Measurements from ENCODE around the gene TMEM190.
A peak's percentile ranks its signal among the peaks of the same experiment; 100 is the strongest.
"Not testable (repeated sequence)": the region's sequence is repeated elsewhere in the genome, so short reads cannot be mapped to it uniquely, and the experiment has no call there.

Gene TMEM190

DNA sequence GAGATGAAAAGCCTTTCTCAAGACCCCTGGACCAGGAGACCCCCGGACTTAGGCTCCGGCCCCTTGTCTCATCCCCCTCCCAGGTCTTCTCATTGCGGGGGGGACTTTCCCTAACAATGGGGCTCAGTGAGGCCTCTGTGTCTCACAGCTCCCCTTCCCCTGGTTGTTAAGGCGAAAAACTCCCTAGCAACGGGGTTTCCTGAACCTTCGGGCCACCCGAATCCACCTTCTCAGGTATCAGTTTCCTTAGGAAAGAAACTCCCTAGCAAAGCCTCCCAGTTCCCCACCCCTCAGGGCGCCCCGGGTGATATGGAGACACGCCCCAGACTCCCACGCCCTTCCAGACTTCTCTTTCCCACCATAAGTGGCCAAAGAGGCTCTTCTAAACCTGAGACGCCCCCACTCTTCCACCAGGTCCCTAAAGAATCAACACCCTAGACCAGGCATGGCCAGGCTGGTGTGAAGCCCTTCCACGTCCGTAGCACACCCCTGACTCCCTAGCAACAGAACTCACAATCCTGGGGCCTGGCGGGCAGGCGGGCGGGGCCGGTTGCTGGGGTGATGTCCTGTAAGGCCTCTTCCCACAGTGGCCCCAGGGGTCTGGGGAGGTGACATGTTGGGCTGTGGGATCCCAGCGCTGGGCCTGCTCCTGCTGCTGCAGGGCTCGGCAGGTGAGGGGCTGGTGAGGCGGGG lies at the start of gene TMEM190:
TSS of gene TMEM190 (plus strand) at position 586 of the 693 bp plus-strand sequence. CDS start at position 614, 28 bp downstream.
- DNase-seq, result peak in 1 of 10 donors; percentile 77
- intact Hi-C loops (cut with DNase I), result no loop called here

GRCh38 chr19:55328774-55329318 lies 47.8 kb upstream of the TMEM190 start:
- DNase-seq; intact Hi-C loops (cut with DNase I): not testable (repeated sequence)

DNA sequence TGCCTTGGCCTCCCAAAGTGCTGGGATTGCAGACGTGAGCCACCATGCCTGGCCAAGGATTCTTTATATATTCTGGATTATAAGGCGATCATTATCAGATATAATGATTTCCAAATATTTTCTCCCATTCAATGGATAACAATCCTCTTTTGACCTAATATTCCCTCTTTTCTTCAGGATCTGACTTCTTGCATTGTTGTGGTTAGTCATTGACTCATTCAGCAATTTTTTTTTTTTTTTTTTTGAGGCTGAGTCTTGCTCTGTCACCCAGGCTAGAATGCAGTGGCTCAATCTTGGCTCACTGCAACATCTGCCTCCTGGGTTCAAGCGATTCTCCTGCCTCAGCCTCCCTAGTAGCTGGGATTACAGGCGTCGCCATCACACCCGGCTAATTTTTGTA lies 46.8 kb upstream of the TMEM190 start:
- DNase-seq; intact Hi-C loops (cut with DNase I): not testable (repeated sequence)

DNA sequence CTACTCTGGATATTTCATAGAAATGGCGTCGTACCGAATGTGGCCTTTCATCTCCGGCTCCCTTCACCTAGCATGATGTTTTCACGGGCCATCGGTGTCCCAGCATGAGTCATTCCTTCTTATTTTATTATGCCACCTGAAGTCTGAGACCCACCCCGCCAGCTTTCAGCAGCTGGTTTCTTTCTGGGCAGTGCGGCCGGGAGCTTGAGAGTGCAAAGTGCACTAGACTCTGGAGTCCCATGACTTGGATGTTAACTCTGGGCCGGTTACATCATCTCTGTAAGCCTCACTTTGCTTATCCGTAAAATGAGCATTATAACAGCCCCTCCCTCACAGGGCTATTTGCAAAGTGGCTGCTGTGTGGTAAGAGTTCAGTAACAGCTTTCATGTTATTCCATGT lies 42.8 kb upstream of the TMEM190 start:
- intact Hi-C loops (cut with DNase I), result no loop called here
- DNase-seq, result no peak

DNA sequence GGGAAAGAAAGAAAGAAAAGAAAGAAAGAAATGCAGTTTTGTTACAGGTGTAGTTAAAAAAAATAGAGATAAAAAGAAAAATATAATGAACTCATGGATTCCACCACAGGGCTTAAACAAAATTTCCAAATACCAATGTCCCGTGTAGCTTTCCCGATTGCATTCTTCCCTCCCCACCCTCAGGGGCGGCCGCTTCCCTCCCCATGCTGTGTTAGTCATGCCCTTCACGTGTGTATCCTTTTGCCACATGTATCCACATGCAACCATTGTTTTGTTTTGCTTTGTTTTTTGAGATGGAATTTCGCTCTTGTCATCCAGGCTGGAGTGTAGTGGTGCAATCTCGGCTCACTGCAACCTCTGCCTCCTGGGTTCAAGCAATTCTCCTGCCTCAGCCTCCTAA lies 40.5 kb upstream of the TMEM190 start:
- DNase-seq, result no peak
- intact Hi-C loops (cut with DNase I), result loop anchor here (5.0 kb wide), 2 partner anchors 34 to 46 kb away; partner anchors contain the start of gene TMEM238

DNA sequence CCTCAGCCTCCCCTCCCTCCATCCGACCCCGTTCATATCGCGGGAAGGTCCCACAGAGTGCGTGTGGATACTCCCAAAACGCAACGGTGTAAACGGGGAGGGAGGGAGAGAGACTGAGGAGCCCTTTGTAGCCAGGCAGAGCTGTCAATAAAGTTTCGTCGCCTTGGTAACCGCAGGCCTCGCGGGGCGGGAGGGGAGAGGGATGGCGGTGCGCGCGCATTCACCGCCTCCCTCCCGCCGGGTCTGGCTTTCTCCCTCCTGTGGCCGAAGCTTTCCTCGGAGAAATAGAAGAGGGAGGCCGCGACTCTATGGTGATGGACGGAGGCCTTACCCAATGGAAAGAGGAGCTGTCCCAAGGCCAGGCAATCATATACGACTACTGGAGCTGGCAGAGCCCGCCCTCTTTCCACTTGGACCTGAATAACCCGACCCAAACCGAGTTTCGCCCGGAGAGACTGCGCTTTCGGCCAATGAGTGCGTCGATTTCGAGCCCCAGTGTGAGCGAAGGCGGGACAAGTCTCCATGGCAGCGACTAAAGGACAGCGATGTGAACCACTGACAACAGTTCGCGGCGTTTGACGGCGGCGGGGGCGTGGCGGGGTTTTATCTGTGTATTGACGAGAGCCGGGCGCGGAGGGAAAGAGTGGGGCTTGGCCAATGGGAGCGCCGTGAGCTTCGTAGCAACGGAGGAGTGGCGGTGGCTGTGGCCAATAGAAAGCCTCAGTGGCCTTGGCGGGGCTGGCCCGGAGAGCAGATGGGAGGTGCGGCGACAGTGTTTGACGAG lies 37.3 kb upstream of the TMEM190 start, which contains the start of gene KMT5C:
TSS of gene KMT5C (plus strand) at position 772 of the 784 bp plus-strand sequence. CDS start 2,061 bp downstream, outside the sequence.
- intact Hi-C loops (cut with DNase I), result loop anchor here (5.0 kb wide), 2 partner anchors 37 to 43 kb away; partner anchors contain the start of gene TMEM238
- DNase-seq, result peak; percentile 100

DNA sequence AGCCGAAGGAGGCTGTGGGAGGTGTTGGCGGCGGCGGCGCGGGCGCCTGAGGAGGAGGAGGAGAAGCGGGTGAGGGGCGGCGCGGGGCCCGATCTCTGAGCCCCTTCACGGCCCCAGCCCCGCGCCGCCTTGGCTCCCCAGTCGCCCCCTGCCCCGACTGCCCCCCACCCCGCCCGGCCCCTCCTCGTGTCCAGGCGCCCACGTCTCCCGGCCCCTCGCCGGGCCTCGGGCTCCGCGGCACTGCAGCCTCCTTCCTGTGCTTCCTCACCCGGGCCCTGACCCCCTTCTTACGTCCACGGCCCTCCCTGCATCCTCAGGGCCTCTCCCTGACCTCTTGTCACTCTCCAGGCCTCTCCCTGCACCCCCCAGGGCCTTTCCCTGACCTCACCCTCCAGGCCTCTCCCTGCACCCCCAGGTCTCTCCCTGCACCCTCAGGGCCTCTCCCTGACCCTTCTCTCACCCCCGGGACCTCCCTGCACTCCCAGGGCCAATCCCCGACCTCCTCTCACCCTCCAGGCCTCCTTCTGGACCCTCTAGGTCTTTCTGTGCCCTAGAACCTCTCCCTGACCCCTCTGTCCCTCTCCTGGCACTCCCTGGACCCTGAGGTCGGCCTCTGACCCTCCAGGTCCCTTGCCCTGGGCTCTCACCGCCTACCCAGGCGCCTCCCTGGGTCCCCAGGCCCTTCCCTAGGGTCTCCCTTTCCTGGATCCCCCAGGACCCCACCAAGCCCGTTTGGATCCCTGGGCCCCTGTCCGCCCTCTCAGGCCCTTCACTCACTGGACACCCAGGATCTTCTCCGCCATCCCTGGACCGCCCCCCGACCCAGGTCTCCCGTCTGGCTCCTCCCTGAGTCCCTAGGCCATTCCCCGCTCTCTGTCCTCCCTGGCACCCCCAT lies 36.5 kb upstream of the TMEM190 start:
- DNase-seq, result no peak
- intact Hi-C loops (cut with DNase I), result loop anchor here (5.0 kb wide), 2 partner anchors 38 to 42 kb away; partner anchors contain the start of gene TMEM238

DNA sequence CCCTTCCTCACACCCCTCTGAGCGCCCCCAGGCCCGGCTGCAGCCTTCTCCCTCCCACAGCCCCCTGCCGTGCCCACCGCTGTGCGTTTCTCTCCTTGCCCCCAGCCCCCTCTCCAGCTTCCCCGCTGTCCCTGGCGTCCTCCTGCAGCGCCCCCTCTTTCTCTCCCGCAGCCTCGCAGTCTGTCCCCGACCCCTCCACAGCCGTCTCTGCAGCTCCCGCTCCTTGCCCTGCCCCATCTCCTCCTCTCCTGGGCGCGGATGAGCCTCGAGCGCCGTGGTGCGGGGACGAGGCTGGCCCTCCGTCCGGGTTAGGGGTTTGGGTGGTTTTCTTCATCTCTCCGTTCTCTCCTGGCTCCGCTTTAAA lies 35.9 kb upstream of the TMEM190 start:
- intact Hi-C loops (cut with DNase I), result no loop called here
- DNase-seq, result peak in 1 of 10 donors; percentile 10

DNA sequence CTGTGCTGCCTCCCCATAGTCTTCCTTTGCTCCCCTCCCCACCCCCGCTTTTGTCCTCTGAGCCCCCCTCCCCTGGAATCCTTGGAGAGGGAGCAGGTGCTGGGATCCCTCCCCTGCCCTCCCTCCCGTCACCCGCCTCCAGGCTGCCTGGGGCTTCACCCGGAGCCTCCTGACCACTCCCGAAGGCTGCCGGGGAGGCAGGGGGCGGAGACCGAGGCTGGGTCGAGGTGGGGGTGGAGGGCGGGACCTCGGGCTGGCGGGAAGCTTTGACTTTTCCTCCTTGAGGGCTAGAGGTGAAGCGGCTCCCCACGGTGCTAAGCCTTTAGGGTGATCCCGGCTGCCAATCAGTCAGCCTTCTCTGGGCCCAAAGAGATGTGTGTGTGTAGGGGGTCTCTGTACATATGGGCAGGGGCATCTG lies 35.4 kb upstream of the TMEM190 start:
- peak in 7 of 10 donors; percentile 31 to 93 (median 49) for DNase-seq
- intact Hi-C loops (cut with DNase I), result no loop called here

DNA sequence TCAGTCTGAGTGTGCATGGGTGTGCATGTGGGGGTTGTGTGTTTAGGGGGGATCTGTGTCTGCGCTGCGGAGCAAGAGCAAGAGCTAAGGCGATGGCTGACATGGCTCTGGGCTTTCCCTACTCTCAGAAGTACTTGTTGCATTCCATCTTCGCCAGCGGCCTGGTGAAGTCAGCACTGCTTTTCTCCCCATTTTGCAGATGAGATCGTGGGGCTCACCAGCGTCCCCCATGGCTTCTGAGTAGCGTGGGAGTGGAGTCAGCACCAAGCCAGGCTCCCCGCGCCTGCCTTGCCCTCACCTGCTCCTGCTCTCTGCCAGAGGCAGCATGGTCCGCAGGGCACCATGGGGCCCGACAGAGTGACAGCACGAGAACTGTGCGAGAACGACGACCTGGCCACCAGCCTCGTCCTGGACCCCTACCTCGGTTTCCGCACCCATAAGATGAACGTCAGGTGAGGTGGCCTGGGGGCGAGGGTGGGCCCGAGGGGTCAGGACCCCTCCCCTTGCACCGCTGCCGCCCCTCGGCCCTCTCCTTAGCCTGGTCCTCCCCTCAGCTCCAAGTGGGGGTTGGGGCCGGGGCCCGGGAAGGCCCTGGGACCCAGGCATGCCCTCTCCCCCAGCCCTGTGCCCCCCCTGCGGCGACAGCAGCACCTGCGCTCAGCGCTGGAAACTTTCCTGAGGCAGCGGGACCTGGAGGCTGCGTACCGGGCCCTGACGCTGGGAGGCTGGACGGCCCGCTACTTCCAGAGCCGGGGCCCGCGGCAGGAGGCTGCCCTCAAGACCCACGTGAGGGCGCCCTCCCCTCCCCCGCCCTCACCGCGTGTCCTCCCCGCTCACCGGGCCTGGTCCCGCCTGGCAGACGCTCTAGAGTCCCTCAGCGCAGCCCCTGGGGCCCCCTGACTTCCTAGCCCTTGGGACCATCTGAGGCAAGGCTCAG lies 34.8 kb upstream of the TMEM190 start:
- intact Hi-C loops (cut with DNase I), result no loop called here
- no peak for DNase-seq

GRCh38 chr19:55344444-55344843 lies 32.2 kb upstream of the TMEM190 start:
- peak in 8 of 10 donors; percentile 27 to 94 (median 68) for DNase-seq
- intact Hi-C loops (cut with DNase I), result no loop called here

DNA sequence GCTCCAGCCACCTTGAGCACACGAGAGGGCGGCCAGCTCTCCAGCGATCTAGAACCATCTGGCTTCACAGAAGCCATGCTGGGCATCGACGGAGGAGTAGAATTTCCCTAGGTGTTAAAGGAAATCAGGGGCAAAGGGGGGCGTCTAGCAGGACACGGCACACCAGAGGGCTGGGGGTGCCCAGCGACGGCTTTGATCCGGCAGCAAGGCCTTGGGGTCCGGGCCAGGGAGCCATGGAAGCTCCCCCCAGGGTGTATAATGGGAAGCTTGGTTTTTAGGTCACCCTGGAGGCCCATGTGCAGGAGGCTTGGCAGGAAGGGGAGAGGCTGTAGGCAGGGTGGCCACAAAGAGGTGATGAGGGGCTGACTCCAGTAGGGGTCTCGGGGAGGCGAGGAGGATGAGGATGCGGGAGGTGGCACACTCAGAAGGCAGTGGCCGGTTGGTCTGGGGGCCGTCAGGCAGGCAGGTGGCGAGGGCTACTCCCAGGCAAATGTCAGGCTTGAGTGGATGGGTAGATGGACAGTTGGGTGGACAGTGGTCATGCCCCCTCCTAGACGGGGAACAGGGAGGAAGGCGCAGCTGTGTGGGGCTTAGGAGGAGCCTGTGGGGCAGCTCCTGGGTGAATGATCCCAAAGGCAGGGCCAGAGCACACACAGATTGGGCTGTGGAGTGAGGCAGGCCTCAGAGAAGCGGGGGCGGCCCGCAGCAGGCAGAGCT lies 31.4 kb upstream of the TMEM190 start:
- intact Hi-C loops (cut with DNase I), result no loop called here
- DNase-seq, result no peak

GRCh38 chr19:55345818-55346724 lies 30.6 kb upstream of the TMEM190 start:
- no peak for DNase-seq

GRCh38 chr19:55346725-55347441 lies 29.7 kb upstream of the TMEM190 start:
- no peak for DNase-seq
- intact Hi-C loops (cut with DNase I), result no loop called here

More at GRCh38 chr19:55345818-55346724, 30.6 kb upstream of the TMEM190 start:
- intact Hi-C loops (cut with DNase I), result no loop called here

- no peak for DNase-seq
These were observed 29.1 kb upstream of the TMEM190 start for GRCh38 chr19:55347442-55348009.

GRCh38 chr19:55348317-55349034 lies 28.1 kb upstream of the TMEM190 start:
- DNase-seq, result peak in 1 of 10 donors; percentile 78
- intact Hi-C loops (cut with DNase I), result no loop called here

More at GRCh38 chr19:55347442-55348009, 29.1 kb upstream of the TMEM190 start:
- intact Hi-C loops (cut with DNase I), result no loop called here
